HepG2 (cell line): Measurements from ENCODE around the gene ZNF780B. TPM values are rescaled to one million over a fixed set of nuclear protein-coding genes. Genes with fewer than 3 reads are reported as not detected.

Experiments
- CREB1 ChIP-seq, 2 experiments: fragments of 450-650 bp in 1 of 2; IDR thresholded peaks; 2 replicates each; pipeline ENCODE4 v1.6.1; 2016 to 2017; ENCODE audit warnings: control low read depth in 1 of 2, mild to moderate bottlenecking in 1 of 2, missing compliant biosample characterization in 1 of 2, missing genetic modification characterization in 1 of 2
- EED ChIP-seq: sonication (generic); formaldehyde crosslinking; IDR thresholded peaks from 2 replicates; pipeline ENCODE4 v1.5.0; 2020; ENCODE audit warnings: mild to moderate bottlenecking, missing genetic modification reagents
- NFIC ChIP-seq: IDR thresholded peaks from 2 replicates; pipeline ENCODE4 v1.6.1; 2012; ENCODE audit warnings: mild to moderate bottlenecking, low read length, inconsistent platforms
- PAWR ChIP-seq: sonication (generic); formaldehyde crosslinking; IDR thresholded peaks from 2 replicates; pipeline ENCODE4 v1.4.0; 2020; ENCODE audit warnings: missing genetic modification reagents, mild to moderate bottlenecking, borderline replicate concordance
- RELA ChIP-seq: sonication (generic); formaldehyde crosslinking; IDR thresholded peaks from 2 replicates; pipeline ENCODE4 v1.4.0; 2020; ENCODE audit warnings: missing genetic modification reagents
- SNAPC2 ChIP-seq: sonication (generic); formaldehyde crosslinking; IDR thresholded peaks from 2 replicates; pipeline ENCODE4 v1.8.1; 2022; ENCODE audit warnings: mild to moderate bottlenecking, missing genetic modification reagents
- SNRNP70 ChIP-seq: fragments of 200-400 bp; formaldehyde crosslinking; IDR thresholded peaks from 2 replicates; pipeline ENCODE4 v1.6.1; 2017; ENCODE audit warnings: mild to moderate bottlenecking, low read depth, low read length, moderate library complexity
- TBP ChIP-seq: sonication (generic); formaldehyde crosslinking; IDR thresholded peaks from 2 replicates; pipeline ENCODE4 v1.5.0; 2020; ENCODE audit warnings: missing genetic modification reagents
- ZMYM2 ChIP-seq: sonication (generic); formaldehyde crosslinking; IDR thresholded peaks from 2 replicates; pipeline ENCODE4 v1.8.0; 2022; ENCODE audit warnings: mild to moderate bottlenecking, missing genetic modification reagents
- ZNF17 ChIP-seq: sonication (generic); formaldehyde crosslinking; IDR thresholded peaks from 2 replicates; pipeline ENCODE4 v1.5.0; 2020; ENCODE audit warnings: mild to moderate bottlenecking, missing genetic modification reagents
- ZNF431 ChIP-seq: sonication (generic); formaldehyde crosslinking; IDR thresholded peaks from 2 replicates; pipeline ENCODE4 v1.9.0; 2022; ENCODE audit warnings: missing genetic modification reagents, low read depth, mild to moderate bottlenecking, borderline replicate concordance
- ZNF607 ChIP-seq: sonication (generic); formaldehyde crosslinking; IDR thresholded peaks from 2 replicates; pipeline ENCODE4 v1.5.1; 2020; ENCODE audit warnings: missing genetic modification reagents, mild to moderate bottlenecking, borderline replicate concordance
- ZNF75D ChIP-seq: sonication (generic); formaldehyde crosslinking; IDR thresholded peaks from 2 replicates; pipeline ENCODE4 v1.8.1; 2023; ENCODE audit warnings: missing genetic modification reagents, mild to moderate bottlenecking, borderline replicate concordance
- ZNF782 ChIP-seq: sonication (generic); formaldehyde crosslinking; IDR thresholded peaks from 2 replicates; pipeline ENCODE4 v1.4.0; 2020; ENCODE audit warnings: missing genetic modification reagents, mild to moderate bottlenecking, borderline replicate concordance
- polyA plus RNA-seq, 8 experiments: library from polyadenylated mRNA; depleted of rRNA in 3 of 8; stranded (reverse) in 7 of 8; unstranded in 1 of 8; fragments of >200 nt; fragmentation: Illumina TruSeq in 4 of 8; extraction: Trizol in 4 of 8; gene quantifications; 2 replicates each; pipeline versions ENCODE4 v1.2.1 to v1.2.3, GENCODE V29; 2011 to 2016; ENCODE audit warnings: low read depth in 4 of 8, missing spikeins in 1 of 8, mixed read lengths in 1 of 8; ENCODE audit not compliant: insufficient read depth in 1 of 8
- total RNA-seq, 5 experiments: library from RNA; depleted of rRNA; stranded (reverse); fragments of >200 nt; fragmentation: Illumina TruSeq; extraction: Trizol; gene quantifications; 2 replicates each; pipeline ENCODE4 v1.2.3, GENCODE V29; 2016; ENCODE audit warnings: low read depth in 1 of 5
- TF ChIP-seq, protein P1 (sequence below): sonication (generic); formaldehyde crosslinking; IDR thresholded peaks from 2 replicates; pipeline ENCODE4 v1.4.0; 2020; ENCODE audit warnings: missing genetic modification reagents, borderline replicate concordance
- TF ChIP-seq, protein P2 (sequence below): sonication (generic); formaldehyde crosslinking; IDR thresholded peaks from 2 replicates; pipeline ENCODE4 v1.4.0; 2020; ENCODE audit warnings: mild to moderate bottlenecking, missing genetic modification reagents, borderline replicate concordance
- TF ChIP-seq, protein P3 (sequence below): sonication (generic); formaldehyde crosslinking; IDR thresholded peaks from 2 replicates; pipeline ENCODE4 v1.5.0; 2020; ENCODE audit warnings: mild to moderate bottlenecking, missing genetic modification reagents, borderline replicate concordance
- TF ChIP-seq, protein P4 (sequence below): sonication (generic); formaldehyde crosslinking; IDR thresholded peaks from 2 replicates; pipeline ENCODE4 v1.4.0; 2020; ENCODE audit warnings: missing genetic modification reagents

ZNF780B gene
- total and polyA plus RNA-seq, 2 of the 13 experiments (the other 11 are each of a cell fraction or from before 2014, with no cell fraction given), result 6.6 to 21.9 TPM

DNA sequence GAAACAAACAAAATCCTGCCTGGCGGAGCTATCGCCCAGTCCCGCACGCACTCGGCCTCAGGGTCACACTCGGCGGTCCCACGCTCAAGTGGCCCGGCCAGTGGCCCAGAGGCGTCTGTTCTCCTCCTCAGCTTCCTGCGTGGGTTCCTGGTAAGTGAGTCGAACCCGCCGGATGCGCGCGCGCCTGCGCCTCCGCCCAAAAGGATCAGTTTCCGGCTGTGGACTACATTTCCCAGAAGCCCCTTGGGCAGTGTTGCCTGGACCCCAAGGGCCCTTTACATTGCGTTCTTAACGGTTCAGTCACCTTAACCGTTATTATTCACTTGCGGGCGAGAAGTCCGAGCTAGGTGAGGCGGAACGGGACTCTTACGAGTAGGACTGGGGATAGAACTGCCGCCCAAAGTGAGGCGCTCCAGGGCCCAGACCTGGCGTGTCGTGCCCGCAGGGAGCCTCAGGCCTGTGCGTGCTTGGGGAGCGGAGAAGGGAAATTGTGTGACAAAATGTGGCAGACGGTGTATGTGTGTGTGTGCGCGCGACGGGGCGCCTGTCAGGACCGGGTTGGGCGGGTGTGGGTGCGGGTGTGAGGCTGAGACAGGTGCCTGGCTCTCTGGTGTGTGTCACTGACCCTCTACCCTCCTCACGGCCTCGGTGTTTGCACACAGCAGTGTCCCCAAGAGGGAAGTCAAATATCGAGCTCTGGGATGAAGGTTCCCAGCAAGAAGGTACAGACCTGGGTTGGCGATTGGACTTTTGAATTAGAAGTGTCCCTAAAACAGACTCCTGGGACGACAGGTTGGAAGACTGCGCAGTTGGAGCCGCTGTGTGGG, 59.0 kb downstream of the ZNF780B start, which contains the start of gene ZNF546 (continued):
- TF ChIP-seq, protein P1, sequence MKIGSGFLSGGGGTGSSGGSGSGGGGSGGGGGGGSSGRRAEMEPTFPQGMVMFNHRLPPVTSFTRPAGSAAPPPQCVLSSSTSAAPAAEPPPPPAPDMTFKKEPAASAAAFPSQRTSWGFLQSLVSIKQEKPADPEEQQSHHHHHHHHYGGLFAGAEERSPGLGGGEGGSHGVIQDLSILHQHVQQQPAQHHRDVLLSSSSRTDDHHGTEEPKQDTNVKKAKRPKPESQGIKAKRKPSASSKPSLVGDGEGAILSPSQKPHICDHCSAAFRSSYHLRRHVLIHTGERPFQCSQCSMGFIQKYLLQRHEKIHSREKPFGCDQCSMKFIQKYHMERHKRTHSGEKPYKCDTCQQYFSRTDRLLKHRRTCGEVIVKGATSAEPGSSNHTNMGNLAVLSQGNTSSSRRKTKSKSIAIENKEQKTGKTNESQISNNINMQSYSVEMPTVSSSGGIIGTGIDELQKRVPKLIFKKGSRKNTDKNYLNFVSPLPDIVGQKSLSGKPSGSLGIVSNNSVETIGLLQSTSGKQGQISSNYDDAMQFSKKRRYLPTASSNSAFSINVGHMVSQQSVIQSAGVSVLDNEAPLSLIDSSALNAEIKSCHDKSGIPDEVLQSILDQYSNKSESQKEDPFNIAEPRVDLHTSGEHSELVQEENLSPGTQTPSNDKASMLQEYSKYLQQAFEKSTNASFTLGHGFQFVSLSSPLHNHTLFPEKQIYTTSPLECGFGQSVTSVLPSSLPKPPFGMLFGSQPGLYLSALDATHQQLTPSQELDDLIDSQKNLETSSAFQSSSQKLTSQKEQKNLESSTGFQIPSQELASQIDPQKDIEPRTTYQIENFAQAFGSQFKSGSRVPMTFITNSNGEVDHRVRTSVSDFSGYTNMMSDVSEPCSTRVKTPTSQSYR (CRISPR knock-in tag), result no peak
- TF ChIP-seq ZNF17 (CRISPR knock-in tag), result no peak
- TF ChIP-seq, protein P2, sequence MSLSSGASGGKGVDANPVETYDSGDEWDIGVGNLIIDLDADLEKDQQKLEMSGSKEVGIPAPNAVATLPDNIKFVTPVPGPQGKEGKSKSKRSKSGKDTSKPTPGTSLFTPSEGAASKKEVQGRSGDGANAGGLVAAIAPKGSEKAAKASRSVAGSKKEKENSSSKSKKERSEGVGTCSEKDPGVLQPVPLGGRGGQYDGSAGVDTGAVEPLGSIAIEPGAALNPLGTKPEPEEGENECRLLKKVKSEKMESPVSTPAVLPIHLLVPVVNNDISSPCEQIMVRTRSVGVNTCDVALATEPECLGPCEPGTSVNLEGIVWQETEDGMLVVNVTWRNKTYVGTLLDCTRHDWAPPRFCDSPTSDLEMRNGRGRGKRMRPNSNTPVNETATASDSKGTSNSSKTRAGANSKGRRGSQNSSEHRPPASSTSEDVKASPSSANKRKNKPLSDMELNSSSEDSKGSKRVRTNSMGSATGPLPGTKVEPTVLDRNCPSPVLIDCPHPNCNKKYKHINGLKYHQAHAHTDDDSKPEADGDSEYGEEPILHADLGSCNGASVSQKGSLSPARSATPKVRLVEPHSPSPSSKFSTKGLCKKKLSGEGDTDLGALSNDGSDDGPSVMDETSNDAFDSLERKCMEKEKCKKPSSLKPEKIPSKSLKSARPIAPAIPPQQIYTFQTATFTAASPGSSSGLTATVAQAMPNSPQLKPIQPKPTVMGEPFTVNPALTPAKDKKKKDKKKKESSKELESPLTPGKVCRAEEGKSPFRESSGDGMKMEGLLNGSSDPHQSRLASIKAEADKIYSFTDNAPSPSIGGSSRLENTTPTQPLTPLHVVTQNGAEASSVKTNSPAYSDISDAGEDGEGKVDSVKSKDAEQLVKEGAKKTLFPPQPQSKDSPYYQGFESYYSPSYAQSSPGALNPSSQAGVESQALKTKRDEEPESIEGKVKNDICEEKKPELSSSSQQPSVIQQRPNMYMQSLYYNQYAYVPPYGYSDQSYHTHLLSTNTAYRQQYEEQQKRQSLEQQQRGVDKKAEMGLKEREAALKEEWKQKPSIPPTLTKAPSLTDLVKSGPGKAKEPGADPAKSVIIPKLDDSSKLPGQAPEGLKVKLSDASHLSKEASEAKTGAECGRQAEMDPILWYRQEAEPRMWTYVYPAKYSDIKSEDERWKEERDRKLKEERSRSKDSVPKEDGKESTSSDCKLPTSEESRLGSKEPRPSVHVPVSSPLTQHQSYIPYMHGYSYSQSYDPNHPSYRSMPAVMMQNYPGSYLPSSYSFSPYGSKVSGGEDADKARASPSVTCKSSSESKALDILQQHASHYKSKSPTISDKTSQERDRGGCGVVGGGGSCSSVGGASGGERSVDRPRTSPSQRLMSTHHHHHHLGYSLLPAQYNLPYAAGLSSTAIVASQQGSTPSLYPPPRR (CRISPR knock-in tag), result peak; percentile 18; the same call in 1 of the 2 replicates
- no peak; the same call in 1 of the 2 replicates for TF ChIP-seq EED (CRISPR knock-in tag)
- TF ChIP-seq, protein P3, sequence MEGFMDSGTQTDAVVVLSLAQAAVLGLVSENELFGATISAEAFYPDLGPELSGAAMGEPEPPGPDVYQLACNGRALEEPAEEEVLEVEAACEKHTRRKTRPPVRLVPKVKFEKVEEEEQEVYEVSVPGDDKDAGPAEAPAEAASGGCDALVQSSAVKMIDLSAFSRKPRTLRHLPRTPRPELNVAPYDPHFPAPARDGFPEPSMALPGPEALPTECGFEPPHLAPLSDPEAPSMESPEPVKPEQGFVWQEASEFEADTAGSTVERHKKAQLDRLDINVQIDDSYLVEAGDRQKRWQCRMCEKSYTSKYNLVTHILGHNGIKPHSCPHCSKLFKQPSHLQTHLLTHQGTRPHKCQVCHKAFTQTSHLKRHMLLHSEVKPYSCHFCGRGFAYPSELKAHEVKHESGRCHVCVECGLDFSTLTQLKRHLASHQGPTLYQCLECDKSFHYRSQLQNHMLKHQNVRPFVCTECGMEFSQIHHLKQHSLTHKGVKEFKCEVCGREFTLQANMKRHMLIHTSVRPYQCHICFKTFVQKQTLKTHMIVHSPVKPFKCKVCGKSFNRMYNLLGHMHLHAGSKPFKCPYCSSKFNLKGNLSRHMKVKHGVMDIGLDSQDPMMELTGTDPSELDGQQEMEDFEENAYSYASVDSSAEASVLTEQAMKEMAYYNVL (CRISPR knock-in tag), result peak; percentile 73
- TF ChIP-seq SNRNP70, result no peak
- no peak for TF ChIP-seq RELA (CRISPR knock-in tag)
- TF ChIP-seq SNAPC2 (CRISPR knock-in tag), result peak; percentile 90
- no peak; the same call in 1 of the 2 replicates for TF ChIP-seq NFIC
- TF ChIP-seq PAWR (CRISPR knock-in tag), result no peak; the same call in 1 of the 2 replicates
- TF ChIP-seq TBP (CRISPR knock-in tag), result 0 out of 2 replicates have a peak, but pooled peaks have one; percentile 41
- 0 out of 2 replicates have a peak, but pooled peaks have one; percentile 32 for TF ChIP-seq ZMYM2
- TF ChIP-seq CREB1 (IDR thresholded peaks at IDR 0.05), result no peak
- TF ChIP-seq CREB1 (CRISPR knock-in tag; IDR thresholded peaks at IDR 0.05), result 0 out of 2 replicates have a peak, but pooled peaks have one; percentile 60
- TF ChIP-seq ZNF607 (CRISPR knock-in tag), result no peak
- TF ChIP-seq ZNF75D (CRISPR knock-in tag), result no peak
- TF ChIP-seq, protein P4, sequence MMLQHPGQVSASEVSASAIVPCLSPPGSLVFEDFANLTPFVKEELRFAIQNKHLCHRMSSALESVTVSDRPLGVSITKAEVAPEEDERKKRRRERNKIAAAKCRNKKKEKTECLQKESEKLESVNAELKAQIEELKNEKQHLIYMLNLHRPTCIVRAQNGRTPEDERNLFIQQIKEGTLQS (CRISPR knock-in tag), result no peak; the same call in 1 of the 2 replicates
- peak; percentile 15; the same call in 1 of the 2 replicates for TF ChIP-seq ZNF431 (CRISPR knock-in tag)
- TF ChIP-seq ZNF782 (CRISPR knock-in tag), result no peak; the same call in 1 of the 2 replicates
